ENCODE measurements around the gene KDM5C.

Gene KDM5C

DNA sequence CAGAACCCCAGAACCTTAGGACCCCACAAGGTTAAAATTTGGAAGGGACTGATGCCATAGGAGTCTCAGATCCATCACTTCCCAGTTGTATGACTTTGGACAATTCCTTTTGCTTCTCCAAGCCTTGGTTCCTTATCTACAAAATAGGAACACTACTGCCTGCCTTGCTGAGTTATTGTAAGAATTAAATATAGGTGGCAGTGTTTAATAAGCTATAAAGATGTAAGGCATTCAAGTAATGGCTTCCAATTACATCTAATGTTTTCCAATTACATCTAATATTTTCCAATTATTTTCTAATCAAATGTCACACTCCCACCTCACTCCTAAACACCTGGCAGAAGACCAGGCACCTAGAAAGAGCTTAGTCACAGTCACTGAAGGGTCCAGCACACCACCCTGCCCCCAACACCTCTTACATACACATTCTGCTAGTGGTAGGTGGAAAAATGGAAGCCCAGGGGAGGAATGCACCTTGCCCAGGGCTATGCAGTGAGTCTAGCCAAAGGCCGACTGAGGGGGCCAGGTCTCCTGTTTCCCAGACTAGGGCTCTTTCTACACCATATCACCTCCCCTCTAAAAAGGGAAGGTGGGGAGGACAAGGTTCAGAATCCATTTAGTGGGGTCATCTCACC is 24.5 kb upstream of the KDM5C start:
- no peak for DNase-seq

DNA sequence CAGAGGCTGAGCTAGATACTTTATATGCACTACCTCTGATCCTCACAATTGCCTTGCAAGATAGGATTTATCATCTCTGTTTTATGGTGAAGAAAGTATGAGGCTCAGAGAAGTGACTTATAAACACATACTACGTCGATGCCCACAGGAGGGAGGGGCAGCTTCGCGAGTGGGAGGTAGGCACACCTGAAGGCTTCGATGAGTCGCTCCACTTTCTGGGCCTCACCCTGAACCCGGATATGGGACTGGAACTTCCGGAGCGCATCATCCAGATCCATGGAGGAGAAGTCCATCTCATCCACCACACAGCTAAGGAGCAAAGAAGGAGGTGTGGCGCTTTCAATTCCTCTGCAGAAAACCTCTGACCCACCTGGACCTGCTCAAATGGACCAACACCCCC is 22.9 kb upstream of the KDM5C start:
- no peak for DNase-seq

DNA sequence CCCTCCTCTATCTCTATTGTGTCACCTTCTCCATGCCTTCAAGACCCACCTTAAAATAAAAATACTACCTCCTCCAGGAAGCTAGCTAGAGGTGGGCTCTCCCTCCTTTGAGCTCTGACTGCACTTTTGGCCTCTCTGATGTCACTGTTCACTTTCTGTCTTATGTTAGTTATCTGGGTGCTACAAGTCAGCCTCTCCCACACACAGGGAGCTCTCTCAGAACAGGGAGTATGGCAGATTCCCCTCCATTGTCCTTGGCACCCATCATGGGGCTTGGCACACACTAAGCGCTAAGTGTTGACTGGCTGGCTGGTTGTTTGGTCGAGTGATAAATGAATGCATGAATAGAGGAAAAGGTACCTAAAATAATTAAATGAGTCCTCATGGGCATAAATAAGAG is 21.2 kb upstream of the KDM5C start:
- DNase-seq: no peak

GRCh38 chrX:53244610-53245009 is 19.6 kb upstream of the KDM5C start:
- no peak for DNase-seq

- no peak for DNase-seq
These were observed 17.3 kb upstream of the KDM5C start for GRCh38 chrX:53242310-53242709.

- DNase-seq: no peak
These were observed 16.6 kb upstream of the KDM5C start for GRCh38 chrX:53241558-53241957.

GRCh38 chrX:53239474-53239873 is 14.5 kb upstream of the KDM5C start:
- DNase-seq: no peak

GRCh38 chrX:53237056-53237455 is 12.0 kb upstream of the KDM5C start:
- DNase-seq: no peak

DNA sequence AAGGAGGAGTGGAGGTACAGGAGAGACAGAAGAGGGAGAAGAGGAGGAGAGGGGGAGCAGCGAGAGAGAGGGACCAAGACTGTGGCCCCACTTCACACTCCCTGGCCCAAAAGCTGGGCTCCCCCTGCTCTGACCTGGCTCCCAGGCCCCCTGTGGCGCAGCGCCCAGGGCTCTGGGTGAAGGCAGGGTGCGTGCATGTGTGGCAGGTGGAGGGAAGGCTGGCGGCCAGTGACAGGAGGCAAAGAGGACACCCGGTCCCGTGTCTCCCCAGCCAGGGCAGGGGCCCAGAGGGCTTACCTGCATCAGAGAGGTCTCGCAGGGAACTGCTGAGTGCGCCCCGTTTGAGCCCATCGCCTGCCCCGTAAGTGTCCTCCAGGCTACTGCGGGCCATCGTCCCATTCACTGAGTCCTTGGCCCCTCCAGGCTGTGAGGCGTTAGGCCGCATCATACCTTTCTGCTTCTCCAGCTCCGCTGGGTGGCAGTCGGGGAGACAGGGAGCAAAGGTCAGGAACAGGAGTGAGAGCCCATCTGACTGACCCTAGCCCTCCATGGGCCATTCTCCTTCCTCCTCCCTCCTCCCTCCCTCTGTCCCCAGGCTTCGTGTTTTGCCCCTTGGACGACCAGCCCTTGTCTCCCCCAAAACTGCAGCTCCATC is 11.1 kb upstream of the KDM5C start:
- DNase-seq: no peak

DNA sequence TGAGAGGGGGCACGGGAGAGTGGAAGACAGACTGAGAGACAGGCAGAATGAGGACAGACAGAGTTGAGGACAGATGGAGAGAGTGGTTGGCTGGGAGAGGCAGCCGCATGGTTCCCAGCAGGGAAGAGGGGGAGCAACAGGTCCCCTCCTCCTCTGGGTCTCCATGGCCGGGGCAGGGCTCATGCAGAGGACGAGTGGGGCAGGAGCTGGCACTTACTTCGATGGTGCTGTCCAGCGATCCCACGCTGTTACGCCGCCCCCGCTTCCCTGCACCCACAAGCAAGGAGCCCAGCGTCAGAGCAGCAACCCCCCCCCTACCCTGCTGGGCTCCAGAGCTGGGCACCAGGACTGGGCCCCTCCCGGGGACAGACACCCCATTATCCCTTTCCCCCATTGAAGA is 10.6 kb upstream of the KDM5C start:
- no peak for DNase-seq

GRCh38 chrX:53234484-53234883 is 9.5 kb upstream of the KDM5C start:
- DNase-seq: no peak

- DNase-seq: no peak
These were observed 8.5 kb upstream of the KDM5C start for GRCh38 chrX:53233536-53233935.

- no peak for DNase-seq
These were observed 5.1 kb upstream of the KDM5C start for GRCh38 chrX:53230116-53230515.

- DNase-seq: no peak
These were observed 2.3 kb upstream of the KDM5C start for GRCh38 chrX:53227224-53227765.

GRCh38 chrX:53223955-53224859 is 800 bp downstream of the KDM5C start:
- no peak for DNase-seq

DNA sequence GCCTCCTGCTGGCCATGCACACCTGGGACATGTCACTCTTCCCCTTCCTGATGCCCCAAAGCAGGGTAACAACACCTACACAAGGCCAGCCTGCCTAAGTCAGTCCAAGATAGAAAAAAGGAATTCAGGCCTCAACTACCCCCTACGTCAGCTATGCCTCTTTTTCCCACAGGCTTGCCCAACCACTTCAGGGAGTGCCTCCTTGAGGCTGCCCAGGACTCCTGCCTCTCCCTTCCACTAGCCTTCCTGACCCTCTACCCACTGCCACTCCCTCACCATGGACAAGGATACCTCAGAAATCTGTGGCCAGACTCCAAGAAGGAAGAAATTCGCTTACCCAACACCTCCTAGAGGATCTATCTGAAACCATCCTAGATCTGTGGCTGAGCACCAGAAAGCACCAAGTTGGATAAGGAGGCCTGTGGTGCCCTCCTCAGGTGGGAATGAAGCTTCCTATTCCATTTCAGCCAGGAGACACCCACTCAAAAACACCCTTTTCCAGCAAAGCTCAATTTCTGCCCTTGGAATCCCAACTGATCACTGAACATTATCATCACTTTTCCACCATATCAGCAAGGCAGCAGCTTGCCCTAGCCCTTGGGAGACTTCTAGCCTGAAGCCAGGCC is 1.8 kb downstream of the KDM5C start:
- DNase-seq: no peak

DNA sequence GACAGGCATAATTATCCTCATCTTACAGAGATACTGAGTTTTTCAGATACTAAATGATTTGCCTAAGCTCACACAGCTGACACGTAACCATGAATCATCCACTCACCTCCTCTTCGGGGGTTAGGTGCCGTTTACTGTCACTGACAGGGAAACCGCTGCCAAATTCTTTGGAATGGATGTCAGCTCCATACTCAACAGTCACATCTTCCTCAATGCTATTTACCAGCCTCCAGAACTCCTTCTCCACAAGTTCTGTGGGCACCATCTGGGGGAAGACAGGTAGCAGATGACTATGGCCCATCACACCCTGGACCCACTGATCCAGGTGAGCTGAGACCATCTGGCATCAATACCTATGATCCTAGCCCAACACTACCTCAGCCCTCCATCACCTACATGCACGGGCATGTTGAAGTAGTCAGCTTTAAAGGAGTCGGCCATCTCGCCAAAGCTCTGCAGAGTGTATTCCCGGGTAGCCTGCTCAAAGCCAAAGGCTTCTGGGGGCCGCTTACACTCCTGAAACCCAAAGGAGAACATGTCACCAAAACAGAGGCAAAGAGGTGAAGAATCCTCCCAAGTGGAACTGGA is 13.5 kb downstream of the KDM5C start:
- DNase-seq: no peak

DNA sequence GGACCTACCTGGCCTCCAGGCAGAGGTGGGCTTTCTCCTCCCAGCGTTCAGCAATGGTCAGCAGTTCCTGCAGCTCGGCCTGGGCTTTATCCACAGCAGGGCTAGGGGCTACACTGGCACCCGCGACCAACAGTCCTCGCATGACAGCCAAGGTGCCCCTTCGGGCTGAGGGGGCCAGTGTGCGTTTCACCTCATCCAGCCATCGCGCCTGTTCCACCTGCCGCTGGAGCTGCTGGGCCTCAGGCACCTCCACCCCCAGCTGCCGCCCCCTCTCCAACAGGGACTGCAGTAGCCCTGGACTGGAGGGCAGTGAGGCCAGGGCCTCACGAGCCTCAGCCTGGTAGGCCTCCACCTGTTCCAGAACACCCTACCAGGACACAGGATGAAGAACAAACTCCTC is 28.3 kb downstream of the KDM5C start:
- no peak for DNase-seq

- no peak for DNase-seq
These were observed 29.6 kb downstream of the KDM5C start for GRCh38 chrX:53195401-53195800.

- no peak for DNase-seq
These were observed 30.7 kb downstream of the KDM5C start for GRCh38 chrX:53194308-53194707.

GRCh38 chrX:53193093-53193492 is 31.9 kb downstream of the KDM5C start:
- DNase-seq: no peak

DNA sequence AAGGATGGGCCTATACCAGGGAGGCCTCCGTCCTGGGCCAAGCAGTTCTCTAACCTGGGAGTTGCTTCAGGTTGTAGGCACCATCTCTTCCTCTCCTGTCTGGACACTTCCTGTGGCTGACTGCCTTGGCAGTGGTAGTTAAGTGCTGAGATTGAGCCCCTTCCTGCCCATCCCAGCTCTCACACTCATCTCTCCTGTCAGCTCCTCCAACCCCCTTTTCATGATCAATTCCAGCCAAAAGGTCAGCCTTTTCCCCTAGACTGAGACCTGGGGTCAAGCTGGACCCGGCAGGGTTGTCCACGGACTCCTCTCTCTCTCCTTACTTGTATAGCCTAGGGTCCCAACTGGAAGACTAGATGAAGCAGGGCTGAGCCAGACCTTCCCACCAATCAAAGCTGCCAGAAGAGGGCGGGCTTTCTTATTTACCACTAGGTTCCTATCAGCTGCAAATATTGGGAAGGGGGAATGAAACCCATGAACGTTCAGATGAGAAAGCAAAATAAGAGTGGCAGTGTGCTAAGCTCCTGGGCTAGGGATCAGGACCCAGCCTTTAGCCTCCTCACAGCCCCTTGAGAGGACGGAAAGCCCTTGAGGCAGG is 34.5 kb downstream of the KDM5C start:
- DNase-seq: no peak
